Measurements from ENCODE around the gene CD300LF.
A peak's percentile ranks its signal among the peaks of the same experiment; 100 is the strongest.

The CD300LF gene

GRCh38 chr17:74745548-74746177, 32.9 kb upstream of the CD300LF start:
- no peak for DNase-seq (ENCODE audit: low spot score)
- TF ChIP-seq CTCF (IDR thresholded peaks at IDR 0.05; ENCODE audit: extremely low read depth, missing control alignments), result no peak

- DNase-seq (ENCODE audit: low spot score), result peak; percentile 80
- peak; percentile 95 for TF ChIP-seq CTCF (IDR thresholded peaks at IDR 0.05; ENCODE audit: extremely low read depth, missing control alignments)
These were observed 32.2 kb upstream of the CD300LF start for GRCh38 chr17:74744714-74745547.

GRCh38 chr17:74744349-74744713, 31.6 kb upstream of the CD300LF start:
- no peak for DNase-seq (ENCODE audit: low spot score)
- TF ChIP-seq CTCF (IDR thresholded peaks at IDR 0.05; ENCODE audit: extremely low read depth, missing control alignments), result no peak

GRCh38 chr17:74743755-74744154, 31.0 kb upstream of the CD300LF start:
- TF ChIP-seq CTCF (IDR thresholded peaks at IDR 0.05; ENCODE audit: extremely low read depth, missing control alignments), result no peak
- no peak for DNase-seq (ENCODE audit: low spot score)

GRCh38 chr17:74742978-74743545, 30.3 kb upstream of the CD300LF start:
- DNase-seq (ENCODE audit: low spot score), result no peak
- TF ChIP-seq CTCF (IDR thresholded peaks at IDR 0.05; ENCODE audit: extremely low read depth, missing control alignments), result no peak

GRCh38 chr17:74742153-74742515, 29.4 kb upstream of the CD300LF start:
- no peak for TF ChIP-seq CTCF (IDR thresholded peaks at IDR 0.05; ENCODE audit: extremely low read depth, missing control alignments)
- DNase-seq (ENCODE audit: low spot score), result peak; percentile 66

Measured in GM20000 (cell line).